NCI-H1092 (cell line): Measurements from ENCODE around the gene LZIC.

Experiments used
- DNase-seq: peaks from one replicate; lab custom pipeline; 2025; lab: John Stamatoyannopoulos, UW

Gene LZIC

GRCh38 chr1:9886092-9886742 lies 57.0 kb downstream of the LZIC start:
- DNase-seq, result no peak

GRCh38 chr1:9884805-9885204 lies 58.4 kb downstream of the LZIC start:
- no peak for DNase-seq

DNA sequence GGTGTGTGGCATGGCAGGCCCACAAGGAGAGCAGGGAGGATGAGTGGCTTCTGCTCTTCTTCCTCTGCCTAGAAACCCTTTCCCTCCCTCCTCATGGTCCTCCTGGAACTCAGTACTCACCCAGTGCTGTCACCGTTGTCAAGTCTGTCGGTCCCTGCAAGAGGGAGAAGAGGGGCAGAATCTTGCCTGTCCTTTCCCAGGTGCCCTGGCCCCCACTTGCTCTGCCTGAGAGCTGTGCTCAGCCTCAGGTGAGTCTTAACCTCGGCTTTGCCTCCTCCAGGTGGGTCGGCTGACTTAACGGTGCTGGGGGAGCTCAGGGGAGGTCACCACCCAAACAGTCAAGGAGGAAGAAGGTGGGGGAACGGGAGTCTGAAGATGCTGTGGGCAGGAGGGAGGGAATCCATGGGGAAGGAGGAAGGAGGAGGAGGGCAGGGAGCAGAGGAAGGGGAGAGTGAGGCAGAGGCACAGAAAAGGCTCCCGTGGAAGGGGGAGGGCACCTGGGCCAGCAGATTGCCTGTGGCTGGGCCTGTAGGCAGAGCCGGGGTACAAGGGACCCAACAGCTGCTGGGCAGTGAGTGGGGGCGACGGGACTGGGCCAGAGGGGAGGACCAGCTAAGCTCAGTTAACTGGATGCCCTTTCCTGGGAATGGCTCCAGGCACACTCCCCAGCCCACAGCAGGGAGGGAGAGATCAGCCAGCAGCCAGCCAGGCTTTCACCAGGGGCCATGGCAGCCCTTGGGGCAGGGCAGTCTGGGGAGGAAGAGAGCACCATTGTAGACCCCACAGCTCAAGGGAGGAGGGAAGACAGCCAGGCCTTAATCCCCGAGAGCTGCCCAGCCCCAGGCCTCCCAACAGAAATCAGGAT lies 59.4 kb downstream of the LZIC start:
- no peak for DNase-seq

- DNase-seq, result no peak
Observed at GRCh38 chr1:9882945-9883303, 60.3 kb downstream of the LZIC start.

- no peak for DNase-seq
Observed at GRCh38 chr1:9882296-9882944, 60.8 kb downstream of the LZIC start.

DNA sequence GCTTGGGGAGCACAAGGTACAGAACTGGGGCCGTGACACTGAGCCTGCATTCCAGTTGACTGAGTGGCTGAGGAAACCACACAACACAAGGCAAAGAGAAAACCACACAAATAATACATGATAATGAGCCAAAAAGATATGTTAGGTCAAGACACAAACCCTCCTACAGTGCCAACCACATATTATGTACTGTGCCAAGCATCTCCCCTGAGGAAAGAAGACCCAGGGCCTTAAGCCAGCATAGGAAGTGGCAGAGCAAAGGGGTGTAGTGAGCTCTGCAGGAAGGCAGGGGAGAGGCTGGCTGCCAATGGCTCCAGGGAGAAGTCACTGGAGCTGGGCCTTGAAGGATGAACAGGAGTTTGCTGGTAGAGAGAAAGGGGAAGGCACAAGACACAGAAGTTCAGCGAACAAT lies 61.3 kb downstream of the LZIC start:
- DNase-seq, result no peak
